HEK293T (cell line): Measurements from ENCODE around the gene ALDOC.

ENCODE experiments used
- ARNT ChIP-seq: fragments of 450-650 bp; IDR thresholded peaks from 2 replicates; pipeline ENCODE4 v1.6.1; 2017; ENCODE audit warnings: mild to moderate bottlenecking
- CTBP1 ChIP-seq: fragments of 450-650 bp; IDR thresholded peaks from 2 replicates; pipeline ENCODE4 v1.6.1; 2016; ENCODE audit warnings: borderline replicate concordance
- FOXA1 ChIP-seq: fragments of 450-650 bp; IDR thresholded peaks from 2 replicates; pipeline ENCODE4 v1.6.1; 2016; ENCODE audit warnings: mild to moderate bottlenecking
- FOXM1 ChIP-seq: fragments of 450-650 bp; IDR thresholded peaks from 2 replicates; pipeline ENCODE4 v1.6.1; 2017; ENCODE audit warnings: mild to moderate bottlenecking, borderline replicate concordance
- SP1 ChIP-seq: fragments of 450-650 bp; IDR thresholded peaks from 2 replicates; pipeline ENCODE4 v1.6.1; 2017
- ZNF384 ChIP-seq: fragments of 450-650 bp; IDR thresholded peaks from 2 replicates; pipeline ENCODE4 v1.6.1; 2016

- TF ChIP-seq CTBP1 (no peak), ARNT (no peak), SP1 (no peak), FOXA1 (no peak), ZNF384 (no peak), FOXM1 (no peak)
These were observed 21.7 kb upstream of the ALDOC start for GRCh38 chr17:28598389-28598788.
